Medulla oblongata (tissue), 1 donor: ENCODE results near the gene NCKAP5.
"Not testable (repeated sequence)": the region's sequence is repeated elsewhere in the genome, so short reads cannot be mapped to it uniquely, and the experiment has no call there.

ENCODE experiments used
- DNase-seq: peaks from one replicate; pipeline ENCODE4 v3.0.0-alpha.2; 2015; ENCODE audit errors: extremely low spot score

The NCKAP5 gene

GRCh38 chr2:132809962-132810361 is 758.3 kb downstream of the NCKAP5 start:
- DNase-seq: not testable (repeated sequence)

- DNase-seq: peak; percentile 78
These were observed 764.2 kb downstream of the NCKAP5 start for GRCh38 chr2:132804051-132804450.

- no peak for DNase-seq
These were observed 769.9 kb downstream of the NCKAP5 start for GRCh38 chr2:132798341-132798740.

- no peak for DNase-seq
These were observed 770.7 kb downstream of the NCKAP5 start for GRCh38 chr2:132797556-132797955.

- DNase-seq: no peak
These were observed 771.2 kb downstream of the NCKAP5 start for GRCh38 chr2:132797071-132797470.

GRCh38 chr2:132795220-132795619 is 773.0 kb downstream of the NCKAP5 start:
- no peak for DNase-seq

- no peak for DNase-seq
These were observed 774.7 kb downstream of the NCKAP5 start for GRCh38 chr2:132793532-132793931.

GRCh38 chr2:132790207-132790785 is 778.0 kb downstream of the NCKAP5 start:
- no peak for DNase-seq

- no peak for DNase-seq
These were observed 779.2 kb downstream of the NCKAP5 start for GRCh38 chr2:132789066-132789465.

GRCh38 chr2:132788310-132788838 is 779.9 kb downstream of the NCKAP5 start:
- DNase-seq: no peak

GRCh38 chr2:132783883-132784282 is 784.4 kb downstream of the NCKAP5 start:
- no peak for DNase-seq

- DNase-seq: peak; percentile 26
These were observed 786.0 kb downstream of the NCKAP5 start for GRCh38 chr2:132782176-132782783.

GRCh38 chr2:132780651-132781050 is 787.6 kb downstream of the NCKAP5 start:
- no peak for DNase-seq

GRCh38 chr2:132779206-132779721 is 789.0 kb downstream of the NCKAP5 start:
- no peak for DNase-seq

GRCh38 chr2:132776287-132776686 is 792.0 kb downstream of the NCKAP5 start:
- no peak for DNase-seq

GRCh38 chr2:132774189-132774588 is 794.1 kb downstream of the NCKAP5 start:
- DNase-seq: no peak

- no peak for DNase-seq
These were observed 794.9 kb downstream of the NCKAP5 start for GRCh38 chr2:132773331-132773730.

GRCh38 chr2:132772340-132772739 is 795.9 kb downstream of the NCKAP5 start:
- DNase-seq: no peak

GRCh38 chr2:132766573-132766972 is 801.7 kb downstream of the NCKAP5 start:
- DNase-seq: peak; percentile 23

GRCh38 chr2:132761437-132761836 is 806.8 kb downstream of the NCKAP5 start:
- DNase-seq: no peak

- DNase-seq: no peak
These were observed 807.3 kb downstream of the NCKAP5 start for GRCh38 chr2:132760971-132761370.

- DNase-seq: no peak
These were observed 807.9 kb downstream of the NCKAP5 start for GRCh38 chr2:132760405-132760804.

- DNase-seq: no peak
These were observed 809.3 kb downstream of the NCKAP5 start for GRCh38 chr2:132758995-132759394.
